ENCODE data around the gene MXD4.
A peak's percentile ranks its signal among the peaks of the same experiment; 100 is the strongest.
"Not testable (repeated sequence)": the region's sequence is repeated elsewhere in the genome, so short reads cannot be mapped to it uniquely, and the experiment has no call there.

Gene MXD4

GRCh38 chr4:2217726-2218125, 44.2 kb downstream of the MXD4 start:
- DNase-seq = peak; percentile 29

- DNase-seq = no peak
Measured at GRCh38 chr4:2212831-2213230, 49.1 kb downstream of the MXD4 start.

- not testable (repeated sequence) for DNase-seq
Measured at GRCh38 chr4:2202789-2203188, 59.1 kb downstream of the MXD4 start.
